Mesothelial cell of epicardium (in vitro differentiated cells): Measurements from ENCODE around the gene MYEOV. TPM values are rescaled to one million over a fixed set of nuclear protein-coding genes. Genes with fewer than 3 reads are reported as not detected.

Experiments used
- DNase-seq, 2 experiments: peaks; one replicate each; pipeline ENCODE4 v3.0.0; 2021; ENCODE audit warnings: low spot score in 2 of 2; ENCODE audit not compliant: unreplicated experiment in 2 of 2
- H3K27ac Mint-ChIP-seq: 2 replicates; pipeline ENCODE4 v1.8.0; 2021; ENCODE audit warnings: mixed read lengths
- H3K27me3 Mint-ChIP-seq: 2 replicates; pipeline ENCODE4 v1.8.0; 2021; ENCODE audit warnings: low read depth, mixed read lengths
- H3K36me3 Mint-ChIP-seq: 2 replicates; pipeline ENCODE4 v1.8.0; 2021; ENCODE audit warnings: mixed read lengths
- H3K4me1 Mint-ChIP-seq: 2 replicates; pipeline ENCODE4 v1.8.0; 2021; ENCODE audit warnings: mixed read lengths
- H3K4me3 Mint-ChIP-seq: 2 replicates; pipeline ENCODE4 v1.8.0; 2021; ENCODE audit warnings: mild to moderate bottlenecking, moderate library complexity, mixed read lengths
- H3K9me3 Mint-ChIP-seq: 2 replicates; pipeline ENCODE4 v1.8.0; 2021; ENCODE audit warnings: mixed read lengths
- total RNA-seq: library from RNA; stranded (reverse); gene quantifications from 3 replicates; pipeline ENCODE4 v1.2.1, GENCODE V29; 2021
- TF ChIP-seq, protein P1 (sequence below): fragments of 200-600 bp; sonication (generic); IDR thresholded peaks from one replicate; pipeline ENCODE4 v1.5.0; 2021; ENCODE audit warnings: antibody characterized with exemption; ENCODE audit not compliant: unreplicated experiment

MYEOV gene
- total RNA-seq, 1 donor from 2014 or later = 2.6 TPM

DNA sequence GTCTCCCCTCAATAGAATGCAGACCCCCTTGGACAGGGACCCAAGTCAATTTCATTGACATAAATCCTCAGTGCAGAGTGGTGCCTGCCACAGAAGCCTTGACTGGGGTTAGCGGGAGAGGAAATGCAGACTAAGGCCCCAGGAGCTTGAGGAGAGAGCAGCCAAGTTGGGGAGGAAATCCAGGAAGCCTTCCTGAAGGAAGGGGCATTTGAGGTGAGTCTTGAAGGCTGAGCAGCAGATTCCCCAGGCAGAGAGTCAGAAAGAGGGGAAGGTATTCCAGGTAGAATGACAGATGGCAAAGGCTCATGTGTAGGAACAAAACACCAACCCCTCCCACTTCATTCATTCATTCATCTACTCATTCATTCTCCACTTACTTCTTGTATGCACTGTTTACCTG lies 10.3 kb downstream of the MYEOV start:
- H3K4me3 Mint-ChIP-seq = no peak overlapping the region
- H3K27ac Mint-ChIP-seq = no peak overlapping the region
- no peaks in the 10 kb centered on the region for H3K4me1 Mint-ChIP-seq
- TF ChIP-seq, protein P1, sequence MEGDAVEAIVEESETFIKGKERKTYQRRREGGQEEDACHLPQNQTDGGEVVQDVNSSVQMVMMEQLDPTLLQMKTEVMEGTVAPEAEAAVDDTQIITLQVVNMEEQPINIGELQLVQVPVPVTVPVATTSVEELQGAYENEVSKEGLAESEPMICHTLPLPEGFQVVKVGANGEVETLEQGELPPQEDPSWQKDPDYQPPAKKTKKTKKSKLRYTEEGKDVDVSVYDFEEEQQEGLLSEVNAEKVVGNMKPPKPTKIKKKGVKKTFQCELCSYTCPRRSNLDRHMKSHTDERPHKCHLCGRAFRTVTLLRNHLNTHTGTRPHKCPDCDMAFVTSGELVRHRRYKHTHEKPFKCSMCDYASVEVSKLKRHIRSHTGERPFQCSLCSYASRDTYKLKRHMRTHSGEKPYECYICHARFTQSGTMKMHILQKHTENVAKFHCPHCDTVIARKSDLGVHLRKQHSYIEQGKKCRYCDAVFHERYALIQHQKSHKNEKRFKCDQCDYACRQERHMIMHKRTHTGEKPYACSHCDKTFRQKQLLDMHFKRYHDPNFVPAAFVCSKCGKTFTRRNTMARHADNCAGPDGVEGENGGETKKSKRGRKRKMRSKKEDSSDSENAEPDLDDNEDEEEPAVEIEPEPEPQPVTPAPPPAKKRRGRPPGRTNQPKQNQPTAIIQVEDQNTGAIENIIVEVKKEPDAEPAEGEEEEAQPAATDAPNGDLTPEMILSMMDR = no peak
- peaks cover 4% of the 10 kb centered on the region for H3K27me3 Mint-ChIP-seq
- H3K36me3 Mint-ChIP-seq = no peaks in the 10 kb centered on the region
- no peaks in the 10 kb centered on the region for H3K9me3 Mint-ChIP-seq
- DNase-seq = no peak

DNA sequence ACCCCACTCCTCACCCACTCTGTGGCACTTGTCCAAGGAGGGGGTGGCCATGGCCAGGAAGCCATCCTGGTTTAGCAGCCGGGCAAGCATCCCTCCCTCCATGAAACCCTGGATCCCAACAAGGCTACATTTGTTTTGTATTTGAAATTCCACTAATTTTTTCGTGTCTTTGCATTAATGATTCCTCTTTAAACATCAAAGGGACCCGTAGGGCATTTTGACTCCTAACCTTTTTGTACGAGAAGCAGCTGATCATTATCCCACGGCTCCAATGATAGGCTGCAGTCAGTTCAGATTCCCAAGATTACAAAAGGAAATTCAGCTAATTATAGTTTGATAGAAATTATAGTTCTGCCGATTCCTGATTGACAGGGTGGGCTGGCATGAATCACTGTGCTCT lies 10.7 kb downstream of the MYEOV start:
- no peak for DNase-seq
- Mint-ChIP-seq H3K9me3 (no peaks in the 10 kb centered on the region), H3K36me3 (no peaks in the 10 kb centered on the region), H3K27ac (no peak overlapping the region), H3K4me3 (no peak overlapping the region), H3K4me1 (no peaks in the 10 kb centered on the region), H3K27me3 (peaks cover 4% of the 10 kb centered on the region)
- TF ChIP-seq, protein P1 = no peak

DNA sequence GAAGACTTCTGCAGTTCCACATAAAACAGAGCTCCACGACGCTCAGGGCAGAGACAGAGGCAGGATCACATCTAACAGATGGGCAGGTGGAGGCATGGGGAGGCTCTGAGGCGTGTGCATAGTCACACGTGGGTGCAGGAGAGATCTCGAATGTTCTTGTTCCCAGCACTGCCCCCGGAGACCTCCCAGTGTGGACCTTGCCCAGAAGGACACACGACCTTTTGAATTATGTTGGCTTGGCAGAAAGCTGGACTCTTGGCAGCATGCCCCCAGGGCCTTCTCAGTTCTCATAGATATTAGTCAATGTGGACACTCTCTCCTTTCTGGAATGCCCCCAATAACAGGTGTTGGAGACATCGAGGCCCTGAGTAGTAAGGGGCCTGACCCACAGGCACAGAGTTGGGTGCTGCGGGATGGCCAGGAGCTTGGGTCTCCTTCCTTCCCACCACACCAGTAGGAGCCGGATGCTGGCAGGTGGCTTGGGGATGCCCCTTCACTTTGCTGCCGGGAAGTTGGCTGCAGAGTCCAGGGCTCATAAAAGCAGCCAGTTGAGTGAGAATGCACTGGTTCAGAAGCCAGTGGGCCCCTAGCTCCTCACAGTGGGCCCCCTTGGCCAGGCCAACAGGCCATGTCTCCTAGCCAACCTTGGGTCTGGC lies 12.1 kb downstream of the MYEOV start:
- no peak overlapping the region for H3K27ac Mint-ChIP-seq
- H3K36me3 Mint-ChIP-seq = no peaks in the 10 kb centered on the region
- H3K9me3 Mint-ChIP-seq = no peaks in the 10 kb centered on the region
- DNase-seq = no peak
- peaks cover 4% of the 10 kb centered on the region for H3K27me3 Mint-ChIP-seq
- H3K4me3 Mint-ChIP-seq = no peak overlapping the region
- no peaks in the 10 kb centered on the region for H3K4me1 Mint-ChIP-seq
- TF ChIP-seq, protein P1 = no peak

DNA sequence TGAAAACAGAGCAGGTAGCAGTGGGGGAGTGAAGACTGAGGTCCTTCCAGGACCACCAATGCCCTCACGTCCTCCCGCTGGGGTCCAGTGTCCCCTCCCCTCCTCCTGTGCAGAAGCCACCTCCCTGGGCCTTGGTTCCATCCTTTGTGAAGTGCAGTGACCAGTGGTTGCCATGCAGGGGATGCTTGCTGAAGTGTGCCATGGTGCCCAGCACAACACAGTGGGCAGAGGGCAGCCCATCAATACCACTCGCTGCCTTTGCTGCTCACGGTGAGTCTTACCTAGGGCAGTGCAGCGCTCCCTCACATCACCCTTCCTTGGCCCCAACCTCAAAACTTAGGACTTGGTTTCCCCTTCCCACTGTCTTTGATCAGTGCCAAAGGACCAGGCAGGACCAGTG lies 12.9 kb downstream of the MYEOV start:
- Mint-ChIP-seq H3K27me3 (peaks cover 4% of the 10 kb centered on the region), H3K9me3 (no peaks in the 10 kb centered on the region), H3K36me3 (no peaks in the 10 kb centered on the region), H3K4me3 (no peak overlapping the region), H3K4me1 (peaks cover under 1% of the 10 kb centered on the region), H3K27ac (no peak overlapping the region)
- TF ChIP-seq, protein P1 = no peak
- DNase-seq = no peak

DNA sequence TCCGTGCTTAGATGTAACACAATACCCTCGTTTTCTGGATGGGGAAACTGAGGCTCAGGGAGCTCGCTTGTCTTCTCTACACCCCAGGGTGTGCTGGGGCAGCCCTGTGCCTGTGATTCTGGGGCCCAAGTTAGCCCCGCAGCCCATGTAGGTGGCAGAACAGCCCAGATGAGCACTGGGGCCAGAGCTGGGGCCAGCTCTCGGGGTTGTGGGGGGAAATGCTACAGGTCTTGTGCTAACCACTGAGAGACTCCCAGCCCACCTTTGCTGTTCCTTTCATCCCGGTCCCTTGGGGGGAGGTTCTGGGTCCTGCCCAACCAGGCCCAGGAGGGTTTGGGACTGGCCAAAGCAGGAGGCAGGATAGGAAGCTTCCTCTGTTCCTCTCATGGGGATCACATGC lies 13.5 kb downstream of the MYEOV start:
- H3K4me1 Mint-ChIP-seq = peaks cover 3% of the 10 kb centered on the region
- H3K27ac Mint-ChIP-seq = no peak overlapping the region
- H3K4me3 Mint-ChIP-seq = no peak overlapping the region
- no peak for DNase-seq
- H3K9me3 Mint-ChIP-seq = no peaks in the 10 kb centered on the region
- H3K27me3 Mint-ChIP-seq = peaks cover 4% of the 10 kb centered on the region
- TF ChIP-seq, protein P1 = no peak
- H3K36me3 Mint-ChIP-seq = no peaks in the 10 kb centered on the region

DNA sequence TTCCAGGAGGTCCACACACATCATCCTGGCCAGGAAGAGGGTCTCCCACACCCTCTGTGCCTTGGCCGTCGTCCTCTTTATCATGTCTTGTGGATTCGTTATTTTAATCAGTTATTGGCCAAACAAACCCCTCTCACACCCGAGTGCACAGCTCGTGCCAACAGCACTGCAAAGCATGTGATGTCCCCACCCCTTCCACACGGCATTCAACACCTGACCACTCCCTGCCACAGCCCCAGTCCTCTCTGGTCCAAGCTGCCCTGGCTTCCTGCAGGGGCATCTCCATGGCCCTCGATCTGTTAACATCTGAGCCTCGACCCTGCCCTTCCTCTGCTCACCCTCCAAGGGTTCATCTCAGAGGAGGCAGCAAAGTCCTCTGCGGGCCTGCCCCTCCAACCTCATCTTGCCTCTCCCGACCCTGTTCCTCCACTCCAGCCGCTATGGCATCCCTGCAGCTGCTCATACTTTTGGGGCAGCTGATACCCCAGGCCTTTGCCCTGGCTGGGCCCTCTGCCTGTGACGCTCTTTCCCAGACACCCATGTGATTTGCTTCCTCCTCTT lies 14.0 kb downstream of the MYEOV start:
- no peak for DNase-seq
- Mint-ChIP-seq H3K4me1 (peaks cover 3% of the 10 kb centered on the region), H3K36me3 (no peaks in the 10 kb centered on the region), H3K27ac (no peak overlapping the region), H3K4me3 (no peak overlapping the region), H3K9me3 (no peaks in the 10 kb centered on the region), H3K27me3 (peaks cover 4% of the 10 kb centered on the region)
- TF ChIP-seq, protein P1 = no peak
